NOMO-1 (cell line): ENCODE results near the gene ZDHHC14.
"Not testable (repeated sequence)": the region's sequence is repeated elsewhere in the genome, so short reads cannot be mapped to it uniquely, and the experiment has no call there.

Source experiments
- DNase-seq, 2 experiments: peaks; one replicate each; lab custom pipeline; 2025; ENCODE audit not compliant: unreplicated experiment in 2 of 2; lab: John Stamatoyannopoulos, UW

The ZDHHC14 gene

DNA sequence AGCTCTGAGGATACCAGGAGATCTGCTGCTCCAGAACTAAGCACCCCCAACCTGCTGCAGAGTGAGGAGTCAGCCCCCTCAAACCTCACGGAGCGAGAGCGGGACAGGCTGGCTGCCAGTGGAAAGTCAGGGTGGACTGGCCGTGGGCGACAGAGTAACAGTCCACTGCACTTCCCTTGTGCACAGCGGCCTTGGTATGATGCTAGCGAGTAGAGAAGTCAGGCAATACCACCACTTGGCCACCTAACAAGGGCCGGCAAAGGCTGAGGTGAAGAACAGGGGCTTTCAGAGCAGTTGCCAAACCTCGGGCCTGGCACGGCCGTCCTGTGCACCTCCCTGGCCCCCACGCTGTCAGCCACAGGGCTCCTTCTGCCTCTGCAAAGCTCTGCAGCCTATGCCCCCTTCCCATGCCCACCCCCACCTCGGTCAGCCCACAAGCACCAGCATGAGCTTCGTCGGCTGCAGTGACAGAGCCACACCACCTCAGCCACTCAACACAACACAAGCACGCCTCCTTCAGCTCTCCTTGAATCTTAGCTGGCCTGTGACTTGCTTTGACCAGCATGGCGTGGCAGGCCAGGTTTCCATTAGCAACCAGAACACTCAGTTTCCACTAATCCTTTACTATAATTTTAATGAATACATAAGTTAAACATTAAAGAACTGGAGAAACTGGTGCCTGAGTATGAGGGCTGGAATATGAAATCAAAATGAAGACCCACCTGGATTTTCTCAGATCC is 314.5 kb downstream of the ZDHHC14 start:
- DNase-seq, result no peak

DNA sequence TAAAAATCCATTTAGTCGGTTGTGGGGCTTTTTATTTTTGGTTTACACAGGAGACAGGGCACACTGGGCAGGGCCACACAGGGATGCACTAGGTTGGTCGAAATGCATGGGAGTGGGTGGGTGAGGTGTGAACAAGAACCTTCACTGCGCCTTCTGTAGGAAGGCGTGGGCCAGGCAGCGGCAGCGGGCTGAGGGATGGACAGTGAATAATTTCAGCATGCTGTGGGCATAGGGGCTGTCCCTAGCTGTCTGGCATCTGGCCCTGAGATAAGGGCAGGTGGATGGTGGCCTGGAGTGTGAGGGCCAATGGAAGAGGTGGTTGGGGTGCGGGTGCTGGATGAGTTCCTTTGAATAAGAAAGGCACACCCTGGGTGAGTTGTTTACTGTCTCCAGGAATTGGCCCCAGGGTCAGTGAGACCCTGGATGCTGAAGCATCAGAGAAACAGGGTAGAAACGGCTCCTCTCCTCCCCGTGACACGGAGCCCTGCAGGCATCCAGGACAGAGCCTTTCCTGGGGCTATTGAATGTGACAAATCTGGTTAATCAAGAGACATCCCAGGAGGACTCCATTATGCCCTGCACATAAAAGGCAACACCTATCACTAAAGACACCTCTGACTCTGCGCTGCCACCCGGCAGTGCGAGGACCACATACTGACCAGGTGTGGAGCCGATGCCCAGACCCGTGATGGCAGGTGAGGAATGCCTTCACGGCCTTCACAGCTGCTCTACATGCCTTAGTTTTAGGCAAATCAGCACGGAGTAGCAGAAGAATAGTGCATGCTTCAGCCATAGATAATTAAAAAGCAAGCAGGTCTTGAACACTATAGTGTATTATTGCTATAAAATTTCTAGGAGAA is 319.0 kb downstream of the ZDHHC14 start:
- DNase-seq, result no peak

DNA sequence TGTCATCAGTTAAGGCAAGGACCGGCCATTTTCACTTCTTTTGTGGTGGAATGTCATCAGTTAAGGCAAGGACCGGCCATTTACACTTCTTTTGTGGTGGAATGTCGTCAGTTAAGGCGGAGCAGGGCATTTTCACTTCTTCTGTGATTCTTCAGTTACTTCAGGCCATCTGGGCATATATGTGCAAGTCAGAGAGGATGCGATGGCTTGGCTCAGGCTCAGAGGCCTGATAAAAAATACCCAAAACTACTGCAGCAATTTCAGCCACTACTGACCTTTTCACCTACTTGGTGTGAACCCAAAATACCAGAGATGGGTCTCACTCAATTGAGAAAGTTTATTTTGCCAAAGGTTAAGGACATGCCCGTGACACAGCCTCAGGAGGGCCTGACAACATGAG is 325.4 kb downstream of the ZDHHC14 start:
- DNase-seq, result not testable (repeated sequence)

DNA sequence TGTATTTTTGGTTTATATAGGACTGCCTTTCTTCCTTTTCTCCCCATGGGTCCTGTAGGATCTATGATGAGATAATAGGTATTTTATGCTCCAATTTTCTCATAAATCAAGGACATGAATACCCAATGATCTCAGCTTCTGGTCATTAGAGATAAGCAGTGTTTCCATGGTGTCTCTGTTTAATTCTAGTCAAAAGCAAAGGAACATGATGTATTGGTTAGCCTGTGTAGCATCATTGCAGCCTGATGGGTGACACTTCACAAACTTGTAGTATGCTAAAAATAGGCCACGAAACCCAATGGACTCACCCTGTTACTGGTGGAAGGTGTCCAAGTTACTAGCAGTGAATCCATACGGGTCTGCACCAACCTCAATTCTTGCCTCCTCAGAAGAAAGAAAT is 325.9 kb downstream of the ZDHHC14 start:
- no peak for DNase-seq

DNA sequence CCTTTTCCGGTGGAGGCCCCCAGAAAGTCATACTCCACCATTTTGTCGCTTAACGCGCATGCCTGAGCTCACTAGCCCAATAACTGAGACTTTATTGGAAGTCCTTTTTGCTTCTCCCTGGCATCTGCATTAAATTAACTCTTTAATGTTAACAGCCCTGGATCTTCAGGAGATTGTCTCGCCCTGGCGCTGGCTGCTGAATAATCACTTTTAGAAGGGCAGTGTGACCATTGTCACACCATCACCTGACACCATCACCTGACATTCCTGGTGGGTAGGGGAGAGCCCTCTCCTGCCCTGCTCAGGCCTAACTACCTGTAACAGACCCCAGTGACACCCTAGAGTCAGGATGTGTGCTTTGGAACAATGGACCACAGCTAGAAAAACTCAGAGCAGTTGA is 326.6 kb downstream of the ZDHHC14 start:
- no peak for DNase-seq

DNA sequence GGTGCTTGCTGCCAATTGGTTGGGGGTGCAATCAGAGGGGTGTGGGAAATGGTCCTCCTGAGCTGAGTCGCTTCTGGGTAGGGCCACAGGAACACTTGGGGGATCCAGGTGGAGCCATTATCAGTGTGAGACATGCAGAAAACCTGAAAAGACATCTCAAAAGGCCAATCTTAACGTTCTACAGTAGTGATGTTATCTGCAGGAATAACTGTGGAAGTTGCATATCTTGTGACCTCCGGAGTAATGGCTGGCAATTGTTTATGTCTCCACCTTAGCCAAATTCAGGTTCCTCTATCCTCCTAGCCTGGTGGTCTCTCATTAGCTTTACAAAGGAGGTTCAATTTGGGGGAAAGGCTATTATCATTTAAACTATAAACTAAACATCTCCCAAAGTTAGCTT is 327.2 kb downstream of the ZDHHC14 start:
- DNase-seq, result no peak

DNA sequence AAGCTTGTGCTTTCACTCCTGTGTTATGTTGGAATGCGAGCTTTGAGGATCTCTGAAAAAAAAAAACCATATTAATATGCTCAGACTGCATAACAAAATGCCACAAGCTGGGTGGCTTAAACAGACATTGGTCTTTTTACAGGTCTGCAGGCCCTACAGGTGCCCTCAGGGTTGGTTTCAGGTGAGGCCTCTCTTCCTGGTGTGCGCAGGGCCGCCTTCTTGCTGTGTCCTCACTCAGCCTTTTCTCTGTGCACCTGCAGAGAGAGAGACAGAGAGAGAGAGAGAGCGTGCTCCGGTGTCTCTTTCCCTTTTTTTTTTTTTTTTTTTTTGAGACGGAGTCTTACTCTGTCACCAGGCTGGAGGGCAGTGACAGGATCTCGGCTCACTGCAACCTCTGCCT is 327.9 kb downstream of the ZDHHC14 start:
- no peak for DNase-seq

DNA sequence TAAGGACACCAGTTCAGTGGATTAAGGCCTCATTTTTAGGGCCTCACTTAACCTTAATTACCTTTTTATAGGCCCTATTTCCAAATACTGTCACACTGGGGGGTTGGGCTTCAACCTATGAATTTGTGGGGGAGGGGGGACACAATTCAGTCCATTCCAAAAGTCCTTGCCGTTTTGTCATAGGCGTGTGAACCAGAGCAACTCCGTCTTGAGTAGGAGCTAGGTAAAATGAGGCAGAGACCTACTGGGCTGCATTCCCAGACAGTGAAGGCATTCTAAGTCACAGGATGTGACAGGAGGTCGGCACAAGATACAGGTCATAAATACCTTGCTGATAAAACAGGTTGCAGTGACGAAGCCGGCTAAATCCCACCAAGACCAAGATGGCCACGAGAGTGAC is 328.6 kb downstream of the ZDHHC14 start:
- no peak for DNase-seq

DNA sequence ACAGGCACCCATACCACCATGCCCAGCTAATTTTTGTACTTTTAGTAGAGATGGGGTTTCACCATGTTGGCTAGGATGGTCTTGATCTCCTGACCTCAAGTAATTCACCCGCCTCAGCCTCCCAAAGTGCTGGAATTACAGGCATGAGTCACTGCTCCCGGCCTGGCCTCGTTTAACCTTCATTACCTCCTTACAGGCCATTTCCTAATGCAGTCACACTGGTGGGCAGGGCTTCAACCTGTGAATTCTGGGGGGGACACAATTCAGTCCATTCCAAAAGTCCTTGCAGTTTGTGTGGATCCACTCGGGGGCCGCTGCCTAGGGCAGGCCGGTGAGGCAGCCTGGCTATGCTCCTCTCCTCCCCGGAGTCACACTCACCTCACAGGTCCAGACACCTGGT is 329.6 kb downstream of the ZDHHC14 start:
- DNase-seq, result no peak

DNA sequence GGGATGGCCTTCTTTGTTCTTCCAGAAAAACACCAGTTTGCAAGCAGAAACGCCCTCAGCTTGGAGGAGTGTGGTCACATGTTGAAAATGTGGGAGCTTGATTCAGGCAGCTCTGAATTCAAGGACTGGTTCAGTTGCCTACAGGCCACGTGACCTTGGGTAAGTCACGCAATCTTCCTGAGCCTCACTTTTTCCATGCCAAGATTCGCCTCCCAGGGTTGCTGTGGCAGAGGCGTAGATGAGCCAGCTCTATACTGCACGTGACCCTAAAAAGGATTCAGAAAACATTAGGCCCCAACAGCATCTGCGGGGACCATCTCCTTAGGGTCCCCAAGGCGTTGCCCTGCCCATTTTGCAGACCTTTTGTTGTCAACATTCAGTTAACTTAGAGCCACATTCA is 330.1 kb downstream of the ZDHHC14 start:
- no peak for DNase-seq

DNA sequence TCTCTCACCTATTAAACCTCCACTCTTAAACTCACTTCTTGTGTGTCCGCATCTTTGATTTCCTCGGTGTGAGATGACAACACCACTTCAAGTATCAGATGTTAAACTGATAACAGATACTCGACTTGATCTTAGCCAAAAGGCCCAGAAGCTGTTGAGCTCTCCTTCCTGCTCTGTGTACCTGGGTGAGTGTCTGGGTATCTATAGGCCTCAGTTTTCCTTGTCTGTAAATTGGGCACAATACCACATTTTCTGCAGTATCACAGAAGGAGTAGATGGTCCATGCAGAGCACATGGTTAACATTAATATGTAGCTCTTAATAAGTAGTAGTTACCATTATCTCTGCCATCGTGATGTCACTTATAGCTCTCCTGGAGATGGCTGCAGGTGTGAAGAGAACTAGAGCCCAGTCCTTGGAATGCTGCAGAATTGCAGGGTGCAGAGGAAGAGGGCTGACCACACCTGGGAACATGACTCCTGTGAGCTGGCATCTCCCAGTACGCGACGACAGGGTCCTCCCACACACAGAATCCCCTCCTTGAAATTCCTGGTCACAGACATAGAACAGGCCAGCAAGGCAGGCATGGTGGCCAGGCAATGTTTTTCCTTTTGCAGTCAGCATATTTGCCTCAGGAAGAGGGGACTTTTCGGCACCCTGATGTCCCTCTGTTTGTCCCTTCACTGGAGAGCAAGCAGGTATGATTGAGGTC is 331.8 kb downstream of the ZDHHC14 start:
- DNase-seq, result no peak

DNA sequence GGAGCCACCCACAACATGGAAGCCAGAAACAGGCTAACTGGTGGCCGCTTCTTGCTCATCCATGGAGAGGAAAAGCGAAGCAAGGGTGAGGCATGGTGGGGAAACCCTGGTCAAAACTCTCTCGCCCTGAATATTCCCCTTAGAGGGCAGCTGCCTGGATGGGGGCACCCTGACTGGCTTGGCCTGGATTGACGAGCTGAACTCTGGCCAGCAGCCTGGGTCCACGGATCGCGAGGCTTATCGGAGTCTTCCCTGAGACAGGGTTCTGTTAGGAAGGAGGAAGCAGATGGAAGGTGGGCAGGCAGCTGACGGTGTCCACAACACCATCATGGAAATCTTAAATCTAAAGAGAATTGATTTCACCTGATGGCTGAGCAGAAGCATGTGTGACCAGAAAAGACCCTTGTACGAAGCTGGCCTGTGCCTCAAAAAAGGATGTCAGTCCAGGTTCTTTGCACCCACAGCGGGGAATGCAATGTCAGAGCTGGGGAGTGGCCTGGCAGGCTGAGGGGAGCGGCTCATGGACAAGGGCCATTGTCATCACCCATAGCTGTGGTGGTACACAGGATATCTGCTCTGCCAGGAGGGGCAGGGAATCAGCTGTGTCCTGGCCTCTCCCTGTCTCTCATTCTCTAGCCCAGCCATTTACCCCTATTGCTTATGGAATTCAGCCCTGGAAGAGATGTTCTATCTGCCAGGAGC is 332.6 kb downstream of the ZDHHC14 start:
- DNase-seq, result no peak

DNA sequence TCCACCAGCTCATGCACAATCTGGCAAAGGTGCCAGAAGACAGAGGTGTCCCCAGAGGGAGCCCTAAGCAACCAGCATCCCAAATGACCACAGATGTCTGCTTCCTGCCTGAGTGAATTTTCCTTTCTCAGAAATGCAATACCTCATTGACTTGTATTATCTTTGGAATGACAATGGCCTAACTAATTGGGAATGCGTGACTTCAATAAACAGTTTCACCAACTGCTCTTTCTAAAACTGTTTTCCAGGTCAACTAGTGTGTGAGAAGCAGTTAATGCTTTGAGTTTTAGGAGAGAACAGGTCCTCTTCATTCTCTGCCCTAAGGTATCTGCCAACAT is 333.1 kb downstream of the ZDHHC14 start:
- DNase-seq, result no peak

DNA sequence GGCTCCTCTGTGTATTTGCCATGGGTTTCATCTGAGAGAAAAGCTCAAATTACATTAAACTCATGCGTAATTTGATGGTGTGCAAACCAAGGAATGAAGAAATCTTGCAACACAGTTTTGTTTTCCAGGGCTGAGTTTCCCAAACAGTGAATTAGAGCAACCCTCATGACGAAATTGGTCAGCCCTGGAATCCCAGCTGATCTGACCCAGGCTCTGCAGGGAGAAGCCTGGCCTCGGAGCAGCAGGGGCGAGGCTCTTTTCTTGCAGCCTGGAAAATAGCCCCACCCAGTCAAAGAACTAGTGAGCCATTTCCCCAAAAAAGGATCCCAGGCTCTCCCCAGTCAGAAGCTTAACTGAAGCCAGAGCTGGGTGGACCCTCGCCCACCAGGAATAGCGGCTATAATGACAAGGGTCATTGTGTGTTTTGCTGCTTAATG is 334.8 kb downstream of the ZDHHC14 start:
- DNase-seq, result no peak

DNA sequence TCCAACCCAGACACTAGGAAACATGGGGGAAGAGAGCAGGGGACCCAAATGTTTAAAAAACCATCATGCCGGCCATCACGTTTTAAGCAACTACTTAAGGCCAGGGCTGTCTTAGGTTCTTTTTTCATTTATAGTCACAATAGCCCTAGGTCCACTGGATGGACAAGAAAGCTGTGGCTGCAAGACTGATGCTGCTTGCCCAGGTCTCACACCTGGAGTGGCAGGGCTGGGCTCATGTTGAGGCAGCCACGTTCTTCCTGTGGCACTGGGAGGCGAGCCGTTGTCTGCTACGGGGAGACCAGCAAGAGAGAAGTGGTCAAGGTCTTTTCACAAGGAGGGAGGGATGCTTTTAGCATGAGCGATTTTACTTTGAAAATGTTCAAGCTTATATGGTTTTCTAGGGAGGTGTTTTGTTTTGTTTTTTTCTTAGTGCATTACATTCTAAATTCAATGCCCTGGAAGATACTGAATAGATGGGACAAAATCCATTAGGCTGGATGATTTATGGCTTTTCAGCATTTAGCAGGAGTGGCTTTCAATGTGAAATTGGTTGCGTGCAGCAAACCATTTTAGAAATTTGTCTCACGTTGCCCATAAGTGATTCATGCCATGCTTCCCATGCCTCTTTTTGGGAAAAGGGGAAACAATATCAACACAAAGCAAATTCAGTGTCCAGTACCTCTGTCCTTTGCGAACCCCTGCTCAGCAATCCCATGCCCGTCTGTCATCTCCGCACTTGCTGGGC is 335.4 kb downstream of the ZDHHC14 start:
- DNase-seq, result no peak

DNA sequence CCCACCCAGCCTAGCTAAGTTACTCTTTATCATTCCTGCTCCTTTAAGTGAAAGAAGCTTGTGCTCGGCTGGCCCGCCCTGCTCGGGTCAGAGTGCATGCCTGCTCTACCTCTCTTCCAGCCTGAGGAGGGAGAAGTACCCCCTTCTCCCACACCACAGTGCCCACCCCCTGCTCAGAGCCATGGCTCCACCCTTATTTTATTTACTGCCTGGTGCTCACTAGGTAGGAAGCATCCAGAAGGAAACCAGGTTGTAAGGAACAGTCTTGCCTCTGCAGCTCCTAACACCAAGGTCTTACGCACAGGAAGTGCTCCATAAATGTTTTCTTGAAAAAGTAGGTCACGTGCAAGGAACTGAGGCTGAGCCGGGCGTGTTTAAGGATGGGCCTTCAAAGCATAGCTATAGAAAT is 336.4 kb downstream of the ZDHHC14 start:
- no peak for DNase-seq

DNA sequence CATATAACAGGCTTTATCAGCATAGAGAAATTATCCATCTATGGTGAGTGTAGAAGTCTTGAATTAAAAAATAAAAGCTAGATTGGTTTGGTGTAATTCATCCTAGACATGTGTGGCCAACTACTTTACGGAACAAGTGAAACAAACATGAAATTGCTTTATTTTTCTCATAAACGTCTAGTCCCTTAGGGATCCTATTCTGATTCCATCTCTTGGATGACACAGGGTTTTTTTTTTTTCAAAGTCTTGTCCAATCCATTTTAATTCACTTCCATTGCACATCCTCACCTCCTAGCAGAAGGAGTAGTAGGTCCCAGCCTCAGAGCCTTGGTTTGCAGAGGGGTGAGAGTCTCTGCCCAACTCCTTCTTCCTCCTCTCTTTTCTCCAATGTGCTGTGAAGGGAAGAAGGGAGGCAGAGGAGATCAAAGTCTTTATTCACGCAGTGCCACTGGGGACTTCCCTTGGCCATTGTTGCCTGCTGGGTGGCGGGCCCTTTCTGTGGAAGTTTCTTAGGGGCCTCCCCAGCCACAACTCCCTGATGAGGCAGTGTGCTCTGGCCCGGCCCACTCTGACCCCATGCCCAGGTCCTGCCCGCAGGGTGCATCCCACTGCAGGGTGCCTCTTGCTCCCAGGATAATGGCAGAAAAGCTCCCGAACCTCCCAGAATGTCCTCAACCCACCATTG is 337.7 kb downstream of the ZDHHC14 start:
- no peak for DNase-seq

DNA sequence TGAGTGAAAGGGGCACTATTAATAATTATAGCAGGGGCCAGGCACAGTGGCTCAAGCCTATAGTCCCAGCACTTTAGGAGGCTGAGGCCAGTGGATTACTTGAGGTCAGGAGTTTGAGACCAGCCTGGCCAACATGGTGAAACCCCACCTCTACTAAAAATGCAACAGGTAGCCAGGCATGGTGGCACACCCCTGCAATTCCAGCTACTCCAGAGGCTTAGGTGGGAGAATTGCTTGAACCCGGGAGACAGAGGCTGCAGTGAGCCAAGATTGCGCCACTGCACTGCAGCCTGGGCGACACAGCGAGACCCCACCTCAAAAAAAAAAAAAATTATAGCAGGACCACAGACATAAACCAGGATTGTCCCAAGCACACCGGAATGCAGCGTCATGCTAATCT is 340.0 kb downstream of the ZDHHC14 start:
- not testable (repeated sequence) for DNase-seq

DNA sequence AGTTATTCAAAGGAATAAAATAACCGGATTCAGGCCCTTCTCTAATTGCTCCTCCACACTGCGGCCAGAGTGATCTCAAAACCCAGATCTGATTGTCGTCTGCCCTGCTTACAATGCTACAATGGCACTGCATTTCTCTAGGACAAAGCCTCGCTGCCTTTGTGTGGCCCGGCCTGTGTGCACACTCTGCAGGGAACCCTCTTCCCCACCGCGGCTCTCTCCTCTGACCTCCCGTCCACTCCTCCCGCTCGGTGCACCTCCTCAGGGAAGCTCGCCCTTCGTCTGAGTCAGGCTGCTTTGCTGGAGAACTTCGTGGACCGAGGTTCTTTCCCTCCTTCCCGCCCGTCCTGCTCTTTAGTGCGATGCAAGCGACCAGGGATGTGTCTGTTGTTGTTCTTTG is 340.4 kb downstream of the ZDHHC14 start:
- DNase-seq, result no peak

DNA sequence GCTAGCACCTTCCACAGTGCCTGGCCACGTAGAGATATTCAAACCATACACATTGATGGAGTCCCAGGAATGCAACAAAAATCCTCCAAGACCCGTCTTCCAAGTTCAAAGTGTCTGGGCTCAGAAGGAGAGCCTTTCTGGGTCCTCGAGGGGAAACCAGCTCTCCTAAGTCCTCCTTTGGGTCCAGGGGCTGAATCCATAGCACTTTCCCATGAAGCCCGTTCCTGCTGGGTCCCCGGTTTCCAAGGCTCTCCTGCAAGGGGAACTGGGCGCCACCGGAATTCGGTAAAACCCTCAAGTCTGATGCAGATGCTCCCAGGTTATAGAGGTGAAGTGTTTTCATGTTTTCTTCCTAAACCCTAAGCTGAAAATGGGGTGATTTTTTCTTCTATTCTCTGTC is 340.8 kb downstream of the ZDHHC14 start:
- DNase-seq, result no peak
